ENCODE data around the gene ATP10B.

- TF ChIP-seq CTCF (IDR thresholded peaks at IDR 0.05) (no peak), POLR2A (IDR thresholded peaks at IDR 0.05) (no peak)
Measured at GRCh38 chr5:160524827-160525226, 327.2 kb downstream of the ATP10B start.

Measured in Peyer's patch (tissue), 4 donors.